Measurements from ENCODE around the gene SNAI3. TPM values are rescaled to one million over a fixed set of nuclear protein-coding genes. Genes with fewer than 3 reads are reported as not detected.

The SNAI3 gene
- total RNA-seq, 1 experiment from 2014 or later = 2.2 TPM

DNA sequence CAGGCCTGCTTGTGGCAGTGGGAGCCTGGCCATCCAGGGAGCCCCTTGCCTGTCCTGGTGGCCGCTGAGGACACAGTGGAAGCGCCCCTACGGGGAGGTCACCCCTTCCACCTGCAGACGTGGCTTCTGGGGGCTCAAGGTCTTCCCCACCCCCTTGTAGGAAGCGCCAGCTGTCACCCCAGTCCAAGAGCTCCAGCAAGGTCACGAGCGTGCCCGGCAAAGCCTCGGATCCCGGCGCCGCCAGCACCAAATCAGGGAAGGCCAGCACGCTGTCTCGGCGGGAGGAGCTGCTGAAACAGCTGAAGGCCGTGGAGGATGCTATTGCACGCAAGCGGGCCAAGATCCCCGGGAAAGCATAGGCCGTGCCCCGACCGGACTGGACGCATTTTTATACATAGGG, 55.4 kb downstream of the SNAI3 start:
- ChIA-PET CTCF (no interaction called here), POLR2A (no interaction called here), RAD21 (ENCODE audit: low non-redundant PET in 1 of 2, low total read pairs in 2 of 2, uncharacterized antibody in 2 of 2, unreplicated experiment in 2 of 2) (no interaction called here)
- Histone ChIP-seq H3K9ac (ENCODE audit: low read length) (no peak overlapping the region), H3K4me2 (ENCODE audit: low read length) (no peak overlapping the region), H2AFZ (ENCODE audit: low read depth, low read length, poor library complexity, severe bottlenecking) (no peak overlapping the region), H3K4me1 (ENCODE audit: control insufficient read depth in 1 of 2, insufficient read depth in 2 of 2, low read length in 2 of 2) (peaks cover 0 to 7% of the 10 kb centered on the region in 2 experiments; a peak in 1 of 4 replicates), H3K27me3 (ENCODE audit: insufficient read depth, low read length) (no peaks in the 10 kb centered on the region), H3K36me3 (ENCODE audit: control insufficient read depth in 1 of 2, insufficient read depth in 2 of 2, low read length in 2 of 2) (peaks cover 34 to 41% of the 10 kb centered on the region in 2 experiments; a peak in 3 of 4 replicates), H4K20me1 (ENCODE audit: insufficient read depth) (no peaks in the 10 kb centered on the region), H3K79me2 (ENCODE audit: insufficient read depth, low read length) (no peaks in the 10 kb centered on the region), H3K4me3 (replicated peaks in 1 of 2; ENCODE audit: low read depth in 1 of 2, low read length in 2 of 2) (no peak overlapping the region), H3K27ac (ENCODE audit: low read depth, low read length) (no peak overlapping the region), H3K9me3 (ENCODE audit: control insufficient read depth in 1 of 2, insufficient read depth in 1 of 2, low read depth in 1 of 2, low read length in 2 of 2) (no peaks in the 10 kb centered on the region), H3K9me2 (ENCODE audit: insufficient read depth) (no peaks in the 10 kb centered on the region)
- no peak for TF ChIP-seq EGR1 (IDR thresholded peaks at IDR 0.05; ENCODE audit: low read depth)
- TF ChIP-seq POLR2AphosphoS5 (IDR thresholded peaks at IDR 0.05; ENCODE audit: low read depth, low read length) = no peak
- TF ChIP-seq POLR2A (IDR thresholded peaks at IDR 0.05; ENCODE audit: borderline replicate concordance, extremely low read depth, insufficient read depth, insufficient read length) = no peak
- no peak for TF ChIP-seq SIN3A (IDR thresholded peaks at IDR 0.05; ENCODE audit: low read depth)
- no peak for TF ChIP-seq SRF (IDR thresholded peaks at IDR 0.05; ENCODE audit: low read depth)
- TF ChIP-seq, protein P1, sequence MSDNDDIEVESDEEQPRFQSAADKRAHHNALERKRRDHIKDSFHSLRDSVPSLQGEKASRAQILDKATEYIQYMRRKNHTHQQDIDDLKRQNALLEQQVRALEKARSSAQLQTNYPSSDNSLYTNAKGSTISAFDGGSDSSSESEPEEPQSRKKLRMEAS (IDR thresholded peaks at IDR 0.05) = no peak
- TF ChIP-seq, protein P2, sequence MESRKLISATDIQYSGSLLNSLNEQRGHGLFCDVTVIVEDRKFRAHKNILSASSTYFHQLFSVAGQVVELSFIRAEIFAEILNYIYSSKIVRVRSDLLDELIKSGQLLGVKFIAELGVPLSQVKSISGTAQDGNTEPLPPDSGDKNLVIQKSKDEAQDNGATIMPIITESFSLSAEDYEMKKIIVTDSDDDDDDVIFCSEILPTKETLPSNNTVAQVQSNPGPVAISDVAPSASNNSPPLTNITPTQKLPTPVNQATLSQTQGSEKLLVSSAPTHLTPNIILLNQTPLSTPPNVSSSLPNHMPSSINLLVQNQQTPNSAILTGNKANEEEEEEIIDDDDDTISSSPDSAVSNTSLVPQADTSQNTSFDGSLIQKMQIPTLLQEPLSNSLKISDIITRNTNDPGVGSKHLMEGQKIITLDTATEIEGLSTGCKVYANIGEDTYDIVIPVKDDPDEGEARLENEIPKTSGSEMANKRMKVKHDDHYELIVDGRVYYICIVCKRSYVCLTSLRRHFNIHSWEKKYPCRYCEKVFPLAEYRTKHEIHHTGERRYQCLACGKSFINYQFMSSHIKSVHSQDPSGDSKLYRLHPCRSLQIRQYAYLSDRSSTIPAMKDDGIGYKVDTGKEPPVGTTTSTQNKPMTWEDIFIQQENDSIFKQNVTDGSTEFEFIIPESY (IDR thresholded peaks at IDR 0.05; ENCODE audit: extremely low read depth, insufficient replicate concordance, low read length) = no peak
- TF ChIP-seq, protein P3, sequence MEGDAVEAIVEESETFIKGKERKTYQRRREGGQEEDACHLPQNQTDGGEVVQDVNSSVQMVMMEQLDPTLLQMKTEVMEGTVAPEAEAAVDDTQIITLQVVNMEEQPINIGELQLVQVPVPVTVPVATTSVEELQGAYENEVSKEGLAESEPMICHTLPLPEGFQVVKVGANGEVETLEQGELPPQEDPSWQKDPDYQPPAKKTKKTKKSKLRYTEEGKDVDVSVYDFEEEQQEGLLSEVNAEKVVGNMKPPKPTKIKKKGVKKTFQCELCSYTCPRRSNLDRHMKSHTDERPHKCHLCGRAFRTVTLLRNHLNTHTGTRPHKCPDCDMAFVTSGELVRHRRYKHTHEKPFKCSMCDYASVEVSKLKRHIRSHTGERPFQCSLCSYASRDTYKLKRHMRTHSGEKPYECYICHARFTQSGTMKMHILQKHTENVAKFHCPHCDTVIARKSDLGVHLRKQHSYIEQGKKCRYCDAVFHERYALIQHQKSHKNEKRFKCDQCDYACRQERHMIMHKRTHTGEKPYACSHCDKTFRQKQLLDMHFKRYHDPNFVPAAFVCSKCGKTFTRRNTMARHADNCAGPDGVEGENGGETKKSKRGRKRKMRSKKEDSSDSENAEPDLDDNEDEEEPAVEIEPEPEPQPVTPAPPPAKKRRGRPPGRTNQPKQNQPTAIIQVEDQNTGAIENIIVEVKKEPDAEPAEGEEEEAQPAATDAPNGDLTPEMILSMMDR (IDR thresholded peaks at IDR 0.05 in 2 of 3, conservative IDR thresholded peaks at IDR 0.05 in 1 of 3; ENCODE audit: borderline replicate concordance in 1 of 3, insufficient read depth in 1 of 3, low read depth in 2 of 3, low read length in 2 of 3) = no peak
- no peak for TF ChIP-seq JUND (IDR thresholded peaks at IDR 0.05)
- TF ChIP-seq ELF1 (IDR thresholded peaks at IDR 0.05; ENCODE audit: borderline replicate concordance, low read depth) = no peak
- TF ChIP-seq, protein P4, sequence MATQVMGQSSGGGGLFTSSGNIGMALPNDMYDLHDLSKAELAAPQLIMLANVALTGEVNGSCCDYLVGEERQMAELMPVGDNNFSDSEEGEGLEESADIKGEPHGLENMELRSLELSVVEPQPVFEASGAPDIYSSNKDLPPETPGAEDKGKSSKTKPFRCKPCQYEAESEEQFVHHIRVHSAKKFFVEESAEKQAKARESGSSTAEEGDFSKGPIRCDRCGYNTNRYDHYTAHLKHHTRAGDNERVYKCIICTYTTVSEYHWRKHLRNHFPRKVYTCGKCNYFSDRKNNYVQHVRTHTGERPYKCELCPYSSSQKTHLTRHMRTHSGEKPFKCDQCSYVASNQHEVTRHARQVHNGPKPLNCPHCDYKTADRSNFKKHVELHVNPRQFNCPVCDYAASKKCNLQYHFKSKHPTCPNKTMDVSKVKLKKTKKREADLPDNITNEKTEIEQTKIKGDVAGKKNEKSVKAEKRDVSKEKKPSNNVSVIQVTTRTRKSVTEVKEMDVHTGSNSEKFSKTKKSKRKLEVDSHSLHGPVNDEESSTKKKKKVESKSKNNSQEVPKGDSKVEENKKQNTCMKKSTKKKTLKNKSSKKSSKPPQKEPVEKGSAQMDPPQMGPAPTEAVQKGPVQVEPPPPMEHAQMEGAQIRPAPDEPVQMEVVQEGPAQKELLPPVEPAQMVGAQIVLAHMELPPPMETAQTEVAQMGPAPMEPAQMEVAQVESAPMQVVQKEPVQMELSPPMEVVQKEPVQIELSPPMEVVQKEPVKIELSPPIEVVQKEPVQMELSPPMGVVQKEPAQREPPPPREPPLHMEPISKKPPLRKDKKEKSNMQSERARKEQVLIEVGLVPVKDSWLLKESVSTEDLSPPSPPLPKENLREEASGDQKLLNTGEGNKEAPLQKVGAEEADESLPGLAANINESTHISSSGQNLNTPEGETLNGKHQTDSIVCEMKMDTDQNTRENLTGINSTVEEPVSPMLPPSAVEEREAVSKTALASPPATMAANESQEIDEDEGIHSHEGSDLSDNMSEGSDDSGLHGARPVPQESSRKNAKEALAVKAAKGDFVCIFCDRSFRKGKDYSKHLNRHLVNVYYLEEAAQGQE (IDR thresholded peaks at IDR 0.05; ENCODE audit: low read depth) = no peak
- intact Hi-C loops (cut with micrococcal nuclease) = no loop called here
- no peak for DNase-seq (ENCODE audit: low read depth, low spot score)
- no TSS peak for BruUV-seq (replicated peaks)
- ATAC-seq = no peak
